HCT116 (cell line): ENCODE results near the gene PIK3R6. TPM values are rescaled to one million over a fixed set of nuclear protein-coding genes. Genes with fewer than 3 reads are reported as not detected.

Experiments
- ATAC-seq: fragments of 200-7000 bp; cut with Tn5 transposase; 2 replicates; pipeline ENCODE4 v1.9.1; 2020; ENCODE audit warnings: mild to moderate bottlenecking, moderate library complexity
- BruUV-seq: library from RNA; stranded (reverse); fragments of 400-500 nt; replicated peaks from 2 replicates; lab custom pipeline; 2021; lab: Mats Ljungman, UMichigan
- CTCF ChIA-PET: fragments of 300-600 bp; sonication (Branson Sonifier 250); formaldehyde crosslinking; loops from one replicate; lab custom pipeline; 2021; ENCODE audit warnings: antibody characterized with exemption; lab: Charles Lee
- POLR2A ChIA-PET: fragments of 300-600, 350-600 bp; sonication (Branson Sonifier 250); formaldehyde crosslinking; loops from one replicate; lab custom pipeline; 2021; ENCODE audit warnings: antibody characterized with exemption; lab: Charles Lee
- RAD21 ChIA-PET, 2 experiments: fragments of 300-600 bp; sonication (Branson Sonifier 250); formaldehyde crosslinking; loops; one replicate each; lab custom pipeline; 2023; ENCODE audit warnings: low total read pairs in 2 of 2; ENCODE audit not compliant: uncharacterized antibody in 2 of 2, unreplicated experiment in 2 of 2, low non-redundant PET in 1 of 2; lab: Charles Lee
- DNase-seq: peaks from one replicate; pipeline ENCODE4 v3.0.0-alpha.2; 2010; ENCODE audit warnings: low read depth, low spot score
- H2AFZ ChIP-seq: fragments of 200-600 bp; shearing (Covaris generic), sonication (generic); 2 replicates; pipeline ENCODE4 v1.6.1; 2017; ENCODE audit warnings: low read depth, mixed run types, mixed read lengths, antibody characterized with exemption, low read length; ENCODE audit not compliant: poor library complexity, severe bottlenecking
- H3K27ac ChIP-seq: 2 replicates; pipeline ENCODE4 v1.5.1; 2012; ENCODE audit warnings: low read depth, low read length
- H3K27me3 ChIP-seq: fragments of 200-600 bp; sonication (generic); 2 replicates; pipeline ENCODE4 v1.6.1; 2016; ENCODE audit warnings: mixed run types, low read length, mixed read lengths; ENCODE audit not compliant: insufficient read depth
- H3K36me3 ChIP-seq, 2 experiments: fragments of 200-500 bp in 1 of 2; fragments of 200-600 bp in 1 of 2; sonication (Bioruptor generic) in 1 of 2; sonication (generic) in 1 of 2; 2 replicates each; pipeline versions ENCODE4 v1.5.1 to v1.6.1; 2014 to 2016; ENCODE audit warnings: low read length in 2 of 2, inconsistent platforms in 1 of 2, mixed read lengths in 1 of 2, mixed run types in 1 of 2; ENCODE audit not compliant: insufficient read depth in 2 of 2, control insufficient read depth in 1 of 2
- H3K4me1 ChIP-seq, 2 experiments: fragments of 200-600 bp in 1 of 2; sonication (generic) in 1 of 2; 2 replicates each; pipeline versions ENCODE4 v1.5.1 to v1.6.1; 2012 to 2017; ENCODE audit warnings: low read length in 2 of 2, inconsistent platforms in 1 of 2, mild to moderate bottlenecking in 1 of 2, mixed read lengths in 1 of 2, mixed run types in 1 of 2, moderate library complexity in 1 of 2; ENCODE audit not compliant: insufficient read depth in 2 of 2, control insufficient read depth in 1 of 2
- H3K4me2 ChIP-seq: fragments of 200-600 bp; sonication (generic); 2 replicates; pipeline ENCODE4 v1.6.1; 2017; ENCODE audit warnings: mixed run types, low read length, mixed read lengths
- H3K4me3 ChIP-seq, 2 experiments: fragments of 200-600 bp in 1 of 2; sonication (generic) in 1 of 2; replicated peaks in 1 of 2; 2 replicates each; pipeline ENCODE4 v1.5.1; 2011 to 2016; ENCODE audit warnings: low read length in 2 of 2, control low read depth in 1 of 2, low read depth in 1 of 2, mild to moderate bottlenecking in 1 of 2, mixed read lengths in 1 of 2, mixed run types in 1 of 2
- H3K79me2 ChIP-seq: fragments of 200-600 bp; sonication (generic); 2 replicates; pipeline ENCODE4 v1.6.1; 2017; ENCODE audit warnings: mild to moderate bottlenecking, mixed run types, low read length, moderate library complexity, mixed read lengths; ENCODE audit not compliant: insufficient read depth
- H3K9ac ChIP-seq: fragments of 200-600 bp; sonication (generic); 2 replicates; pipeline ENCODE4 v1.6.1; 2016; ENCODE audit warnings: low read length, mixed read lengths
- H3K9me2 ChIP-seq: fragments of 200-600 bp; sonication (generic), shearing (Covaris generic); 2 replicates; pipeline ENCODE4 v1.6.1; 2017; ENCODE audit warnings: mixed run types, mild to moderate bottlenecking, moderate library complexity; ENCODE audit not compliant: insufficient read depth
- H3K9me3 ChIP-seq, 2 experiments: fragments of 200-500 bp in 1 of 2; fragments of 200-600 bp in 1 of 2; sonication (Bioruptor generic) in 1 of 2; sonication (generic) in 1 of 2; 2 replicates each; pipeline ENCODE4 v1.6.1; 2014 to 2017; ENCODE audit warnings: low read length in 2 of 2, mixed read lengths in 2 of 2, inconsistent platforms in 1 of 2, low read depth in 1 of 2, mild to moderate bottlenecking in 1 of 2, mixed run types in 1 of 2, moderate library complexity in 1 of 2; ENCODE audit not compliant: control insufficient read depth in 1 of 2, insufficient read depth in 1 of 2
- H4K20me1 ChIP-seq: fragments of 200-600 bp; sonication (generic), shearing (Covaris generic); 2 replicates; pipeline ENCODE4 v1.6.1; 2017; ENCODE audit warnings: mixed run types, mild to moderate bottlenecking, moderate library complexity; ENCODE audit not compliant: insufficient read depth
- EZH2phosphoT487 ChIP-seq: fragments of 200-600 bp; IDR thresholded peaks from 2 replicates; pipeline ENCODE4 v1.6.1; 2018; ENCODE audit warnings: antibody characterized with exemption, borderline replicate concordance
- JUND ChIP-seq: IDR thresholded peaks from 2 replicates; pipeline ENCODE4 v1.6.1; 2012
- POLR2A ChIP-seq: IDR thresholded peaks from 2 replicates; pipeline ENCODE4 v1.7.0; 2011; ENCODE audit warnings: borderline replicate concordance; ENCODE audit not compliant: insufficient read depth, insufficient read length; ENCODE audit errors: extremely low read depth
- POLR2AphosphoS5 ChIP-seq: IDR thresholded peaks from 2 replicates; pipeline ENCODE4 v1.6.1; 2011; ENCODE audit warnings: mild to moderate bottlenecking, low read depth, low read length, moderate library complexity
- RAD21 ChIP-seq: IDR thresholded peaks from 2 replicates; pipeline ENCODE4 v1.6.1; 2012; ENCODE audit warnings: low read depth, mild to moderate bottlenecking
- SP1 ChIP-seq: IDR thresholded peaks from 2 replicates; pipeline ENCODE4 v1.6.1; 2012; ENCODE audit warnings: low read depth
- YY1 ChIP-seq: IDR thresholded peaks from 2 replicates; pipeline ENCODE4 v1.6.1; 2011; ENCODE audit warnings: low read length, low read depth, moderate library complexity, mild to moderate bottlenecking; ENCODE audit not compliant: insufficient replicate concordance; ENCODE audit errors: extremely low read depth
- ZFX ChIP-seq: fragments of 450-650 bp; IDR thresholded peaks from 2 replicates; pipeline ENCODE4 v1.6.1; 2017
- intact Hi-C: fragments of 100-400 bp; cut with micrococcal nuclease; formaldehyde crosslinking; loops from 2 replicates; pipeline ENCODE4 v1.10.0; 2022
- total RNA-seq: library from RNA; stranded (reverse); gene quantifications from one replicate; pipeline ENCODE4 v1.2.1, GENCODE V29; 2021; ENCODE audit not compliant: unreplicated experiment
- TF ChIP-seq, protein P1 (sequence below), 3 experiments: fragments of 200-600 bp in 1 of 3; sonication (generic) in 1 of 3; IDR thresholded peaks in 2 of 3; conservative IDR thresholded peaks in 1 of 3; 2 replicates each; pipeline ENCODE4 v1.5.1; 2012 to 2017; ENCODE audit warnings: low read depth in 2 of 3, low read length in 2 of 3, antibody characterized with exemption in 1 of 3, borderline replicate concordance in 1 of 3, control low read depth in 1 of 3, mild to moderate bottlenecking in 1 of 3, mixed read lengths in 1 of 3, mixed run types in 1 of 3, moderate library complexity in 1 of 3; ENCODE audit not compliant: insufficient read depth in 1 of 3

Gene PIK3R6
- total RNA-seq, 1 experiment from 2014 or later, result 0.07 TPM

DNA sequence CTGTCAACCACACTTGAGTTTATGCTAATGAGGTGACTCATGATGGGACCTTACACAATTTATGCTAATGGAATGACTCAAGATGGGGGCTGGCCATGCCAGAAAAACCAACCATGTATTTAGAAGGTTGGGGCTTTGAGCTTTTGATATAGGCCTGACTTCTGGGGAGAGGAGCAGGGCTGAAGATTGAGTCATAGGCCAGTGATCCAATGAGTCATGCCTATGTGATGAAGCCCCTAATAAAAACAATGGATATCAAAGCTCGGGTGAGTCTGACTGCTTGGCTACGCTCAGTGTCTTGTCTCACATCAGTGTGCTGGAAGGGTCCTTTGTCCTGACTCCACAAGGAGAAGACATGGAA, 75.6 kb downstream of the PIK3R6 start (continued):
- no peak for TF ChIP-seq YY1
- TF ChIP-seq POLR2AphosphoS5, result no peak
- no peak for TF ChIP-seq POLR2A
- no peak for TF ChIP-seq RAD21
- TF ChIP-seq EZH2phosphoT487, result no peak

DNA sequence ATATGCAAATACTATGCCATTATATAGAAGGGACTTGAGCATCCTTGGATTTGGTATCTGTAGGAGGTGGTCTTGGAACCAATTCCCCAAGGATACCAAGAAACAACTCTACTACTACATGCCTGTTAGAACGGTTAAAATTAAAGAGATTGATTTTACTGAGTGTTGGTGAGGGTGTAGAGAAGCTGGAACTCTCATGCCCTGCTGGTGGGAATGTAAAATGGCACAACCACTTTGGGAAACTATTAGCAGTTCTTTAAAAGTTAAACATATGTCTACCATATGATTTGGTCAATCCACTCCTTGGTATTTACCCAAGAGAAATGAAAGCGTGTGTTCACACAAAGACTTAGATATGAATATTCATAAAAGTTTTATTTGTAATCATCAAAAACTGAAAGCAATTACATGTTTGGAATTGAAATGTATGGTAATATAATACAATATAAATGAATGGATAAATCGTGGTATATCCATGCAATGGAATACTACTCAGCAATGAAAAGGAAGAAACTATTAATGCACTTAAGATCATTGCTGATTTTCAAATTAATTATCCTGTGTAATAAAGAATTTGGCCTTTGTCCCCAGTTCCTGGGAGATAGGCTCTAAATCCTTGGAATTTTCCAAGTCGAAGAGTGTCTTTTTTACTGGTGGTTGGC, 76.1 kb downstream of the PIK3R6 start:
- CTCF ChIA-PET, result no interaction called here
- Histone ChIP-seq H2AFZ (no peak overlapping the region), H3K36me3 (no peaks in the 10 kb centered on the region), H3K4me1 (no peaks in the 10 kb centered on the region), H3K9me2 (no peaks in the 10 kb centered on the region), H3K9me3 (peaks cover 6 to 9% of the 10 kb centered on the region in 2 experiments; a peak in 3 of 4 replicates), H3K4me2 (no peak overlapping the region), H3K4me3 (no peak overlapping the region), H3K9ac (no peak overlapping the region), H3K27ac (no peak overlapping the region), H4K20me1 (no peaks in the 10 kb centered on the region), H3K27me3 (no peaks in the 10 kb centered on the region), H3K79me2 (no peaks in the 10 kb centered on the region)
- DNase-seq, result no peak
- intact Hi-C loops, result no loop called here
- TF ChIP-seq, protein P1, sequence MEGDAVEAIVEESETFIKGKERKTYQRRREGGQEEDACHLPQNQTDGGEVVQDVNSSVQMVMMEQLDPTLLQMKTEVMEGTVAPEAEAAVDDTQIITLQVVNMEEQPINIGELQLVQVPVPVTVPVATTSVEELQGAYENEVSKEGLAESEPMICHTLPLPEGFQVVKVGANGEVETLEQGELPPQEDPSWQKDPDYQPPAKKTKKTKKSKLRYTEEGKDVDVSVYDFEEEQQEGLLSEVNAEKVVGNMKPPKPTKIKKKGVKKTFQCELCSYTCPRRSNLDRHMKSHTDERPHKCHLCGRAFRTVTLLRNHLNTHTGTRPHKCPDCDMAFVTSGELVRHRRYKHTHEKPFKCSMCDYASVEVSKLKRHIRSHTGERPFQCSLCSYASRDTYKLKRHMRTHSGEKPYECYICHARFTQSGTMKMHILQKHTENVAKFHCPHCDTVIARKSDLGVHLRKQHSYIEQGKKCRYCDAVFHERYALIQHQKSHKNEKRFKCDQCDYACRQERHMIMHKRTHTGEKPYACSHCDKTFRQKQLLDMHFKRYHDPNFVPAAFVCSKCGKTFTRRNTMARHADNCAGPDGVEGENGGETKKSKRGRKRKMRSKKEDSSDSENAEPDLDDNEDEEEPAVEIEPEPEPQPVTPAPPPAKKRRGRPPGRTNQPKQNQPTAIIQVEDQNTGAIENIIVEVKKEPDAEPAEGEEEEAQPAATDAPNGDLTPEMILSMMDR (IDR thresholded peaks at IDR 0.05 in 2 of 3, conservative IDR thresholded peaks at IDR 0.05 in 1 of 3; ENCODE audit: borderline replicate concordance in 1 of 3, insufficient read depth in 1 of 3, low read depth in 2 of 3, low read length in 2 of 3), result peak in 2 of 3 experiments; percentile 34 to 41; a peak in 3 of 6 replicates
- no peak for TF ChIP-seq ZFX
- TF ChIP-seq SP1, result no peak
- TF ChIP-seq JUND, result no peak
- POLR2A ChIA-PET, result no interaction called here
- no TSS peak for BruUV-seq
- no peak for ATAC-seq
- RAD21 ChIA-PET, result no interaction called here
